Medulla oblongata (tissue), 1 donor: ENCODE results near the gene BMP8A.
"Not testable (repeated sequence)": the region's sequence is repeated elsewhere in the genome, so short reads cannot be mapped to it uniquely, and the experiment has no call there.

Source experiments
- DNase-seq: peaks from one replicate; pipeline ENCODE4 v3.0.0-alpha.2; 2015; ENCODE audit errors: extremely low spot score

BMP8A gene

GRCh38 chr1:39491146-39491921 lies at the start of gene BMP8A:
TSS of gene BMP8A (plus strand) at chr1:39491636. CDS start at chr1:39491992, 356 bp downstream.
- peak; percentile 27 for DNase-seq

- no peak for DNase-seq
These were observed 49.6 kb upstream of the BMP8A start for GRCh38 chr1:39441797-39442196.

GRCh38 chr1:39445573-39445972 lies 45.9 kb upstream of the BMP8A start:
- DNase-seq = no peak

- DNase-seq = peak; percentile 42
These were observed 44.4 kb upstream of the BMP8A start for GRCh38 chr1:39446986-39447567.

GRCh38 chr1:39450041-39450440 lies 41.4 kb upstream of the BMP8A start:
- not testable (repeated sequence) for DNase-seq

GRCh38 chr1:39450956-39451606 lies 40.4 kb upstream of the BMP8A start:
- no peak for DNase-seq

- peak; percentile 66 for DNase-seq
These were observed 39.4 kb upstream of the BMP8A start for GRCh38 chr1:39452081-39452480.

- DNase-seq = peak; percentile 21
These were observed 38.9 kb upstream of the BMP8A start for GRCh38 chr1:39452540-39452939.

GRCh38 chr1:39453603-39454002 lies 37.8 kb upstream of the BMP8A start:
- DNase-seq = no peak

GRCh38 chr1:39458991-39459390 lies 32.4 kb upstream of the BMP8A start:
- DNase-seq = no peak

- DNase-seq = no peak
These were observed 29.4 kb upstream of the BMP8A start for GRCh38 chr1:39462074-39462473.

GRCh38 chr1:39466413-39467107 lies 24.9 kb upstream of the BMP8A start:
- DNase-seq = no peak

GRCh38 chr1:39467108-39467720 lies 24.2 kb upstream of the BMP8A start:
- DNase-seq = not testable (repeated sequence)

- no peak for DNase-seq
These were observed 22.3 kb upstream of the BMP8A start for GRCh38 chr1:39469150-39469549.

GRCh38 chr1:39470040-39470439 lies 21.4 kb upstream of the BMP8A start:
- DNase-seq = no peak

GRCh38 chr1:39472826-39473225 lies 18.6 kb upstream of the BMP8A start:
- no peak for DNase-seq

- DNase-seq = no peak
These were observed 18.1 kb upstream of the BMP8A start for GRCh38 chr1:39473324-39473723.

GRCh38 chr1:39474810-39475209 lies 16.6 kb upstream of the BMP8A start:
- no peak for DNase-seq

- not testable (repeated sequence) for DNase-seq
These were observed 15.9 kb upstream of the BMP8A start for GRCh38 chr1:39475551-39475950.

GRCh38 chr1:39478126-39478915 lies 13.1 kb upstream of the BMP8A start:
- no peak for DNase-seq

- DNase-seq = no peak
These were observed 10.1 kb upstream of the BMP8A start for GRCh38 chr1:39481289-39481688.
